Measurements from ENCODE around the gene DNPH1.

DNA sequence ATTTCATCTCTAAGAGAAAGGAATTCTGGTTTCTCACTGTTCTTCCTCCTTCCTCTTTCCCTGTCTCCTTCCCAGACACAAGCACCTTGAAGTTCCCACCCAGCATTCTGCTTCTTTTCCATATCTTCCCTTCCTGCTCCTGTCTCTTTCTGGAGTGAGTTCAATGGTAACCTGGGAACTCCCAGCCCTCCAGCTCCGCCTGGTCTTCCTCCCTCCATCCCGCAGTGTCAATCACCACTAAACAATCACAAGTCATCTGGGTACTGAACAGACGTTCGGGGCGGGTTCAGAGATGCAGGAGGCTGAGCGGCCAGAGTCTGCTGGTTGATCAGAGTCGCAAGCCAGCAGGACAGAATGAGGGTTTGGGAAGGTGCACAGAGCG lies 21.7 kb upstream of the DNPH1 start:
- TF ChIP-seq, protein P1, sequence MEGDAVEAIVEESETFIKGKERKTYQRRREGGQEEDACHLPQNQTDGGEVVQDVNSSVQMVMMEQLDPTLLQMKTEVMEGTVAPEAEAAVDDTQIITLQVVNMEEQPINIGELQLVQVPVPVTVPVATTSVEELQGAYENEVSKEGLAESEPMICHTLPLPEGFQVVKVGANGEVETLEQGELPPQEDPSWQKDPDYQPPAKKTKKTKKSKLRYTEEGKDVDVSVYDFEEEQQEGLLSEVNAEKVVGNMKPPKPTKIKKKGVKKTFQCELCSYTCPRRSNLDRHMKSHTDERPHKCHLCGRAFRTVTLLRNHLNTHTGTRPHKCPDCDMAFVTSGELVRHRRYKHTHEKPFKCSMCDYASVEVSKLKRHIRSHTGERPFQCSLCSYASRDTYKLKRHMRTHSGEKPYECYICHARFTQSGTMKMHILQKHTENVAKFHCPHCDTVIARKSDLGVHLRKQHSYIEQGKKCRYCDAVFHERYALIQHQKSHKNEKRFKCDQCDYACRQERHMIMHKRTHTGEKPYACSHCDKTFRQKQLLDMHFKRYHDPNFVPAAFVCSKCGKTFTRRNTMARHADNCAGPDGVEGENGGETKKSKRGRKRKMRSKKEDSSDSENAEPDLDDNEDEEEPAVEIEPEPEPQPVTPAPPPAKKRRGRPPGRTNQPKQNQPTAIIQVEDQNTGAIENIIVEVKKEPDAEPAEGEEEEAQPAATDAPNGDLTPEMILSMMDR (IDR thresholded peaks at IDR 0.05) = no peak
- no peak for TF ChIP-seq POLR2A (IDR thresholded peaks at IDR 0.05)

Measured in body of pancreas (tissue), 4 donors.